IMR-90 (cell line): ENCODE data around the gene LYPD6B. TPM values are rescaled to one million over a fixed set of nuclear protein-coding genes. Genes with fewer than 3 reads are reported as not detected.

ENCODE experiments used
- ATAC-seq: fragments of 200-7000 bp; cut with Tn5 transposase; 2 replicates; pipeline ENCODE4 v1.9.1; 2020; ENCODE audit warnings: low read depth, mild to moderate bottlenecking, moderate library complexity
- BruUV-seq: library from RNA; stranded (reverse); fragments of 400-500 nt; replicated peaks from 2 replicates; lab custom pipeline; 2021; lab: Mats Ljungman, UMichigan
- CTCF ChIA-PET: fragments of 300-600 bp; formaldehyde crosslinking; extraction: SDS; loops from one replicate; lab custom pipeline; 2021; ENCODE audit warnings: antibody characterized with exemption; lab: Yijun Ruan, JAX
- POLR2A ChIA-PET: fragments of 300-600 bp; sonication (Branson Sonifier 250); formaldehyde crosslinking; loops from one replicate; lab custom pipeline; 2022; ENCODE audit warnings: antibody characterized with exemption; ENCODE audit not compliant: unreplicated experiment; lab: Charles Lee
- DNase-seq: peaks from one replicate; pipeline ENCODE4 v3.0.0; 2013
- H2AFZ ChIP-seq: replicated peaks from 2 replicates; pipeline ENCODE3; 2013; ENCODE audit warnings: low read length, mild to moderate bottlenecking; ENCODE audit not compliant: poor library complexity
- H2AK5ac ChIP-seq: 2 replicates; pipeline ENCODE4 v1.6.1; 2013; ENCODE audit warnings: low read depth, low read length, inconsistent platforms
- H2AK9ac ChIP-seq: replicated peaks from 2 replicates; pipeline ENCODE3; 2013; ENCODE audit warnings: mild to moderate bottlenecking, low read depth, low read length, moderate library complexity; ENCODE audit not compliant: poor library complexity
- H2BK120ac ChIP-seq: 2 replicates; pipeline ENCODE4 v1.6.1; 2013; ENCODE audit warnings: low read depth, low read length, inconsistent platforms
- H2BK15ac ChIP-seq: 3 replicates; pipeline ENCODE4 v1.6.1; 2013; ENCODE audit warnings: low read depth, low read length, inconsistent platforms
- H2BK20ac ChIP-seq: 2 replicates; pipeline ENCODE4 v1.6.1; 2013; ENCODE audit warnings: low read depth, mild to moderate bottlenecking, inconsistent platforms, low read length, moderate library complexity
- H2BK5ac ChIP-seq: 2 replicates; pipeline ENCODE4 v1.6.1; 2013; ENCODE audit warnings: mild to moderate bottlenecking, low read depth, low read length, inconsistent platforms; ENCODE audit not compliant: poor library complexity, severe bottlenecking
- H3K14ac ChIP-seq: replicated peaks from 2 replicates; pipeline ENCODE4 v1.6.1; 2013; ENCODE audit warnings: low read depth, low read length, inconsistent platforms
- H3K18ac ChIP-seq: 2 replicates; pipeline ENCODE4 v1.6.1; 2013; ENCODE audit warnings: low read depth, low read length, control low read depth
- H3K23ac ChIP-seq: 2 replicates; pipeline ENCODE4 v1.6.1; 2013; ENCODE audit warnings: low read depth, low read length, inconsistent platforms
- H3K27ac ChIP-seq: 2 replicates; pipeline ENCODE4 v1.5.1; 2013; ENCODE audit warnings: mild to moderate bottlenecking, control low read depth, low read length; ENCODE audit not compliant: insufficient read depth
- H3K27me3 ChIP-seq: 2 replicates; pipeline ENCODE4 v1.6.1; 2013; ENCODE audit warnings: low read length; ENCODE audit not compliant: control insufficient read depth, insufficient read depth
- H3K36me3 ChIP-seq: 2 replicates; pipeline ENCODE4 v1.6.1; 2013; ENCODE audit warnings: low read length, mixed read lengths; ENCODE audit not compliant: control insufficient read depth, insufficient read depth
- H3K4ac ChIP-seq: 2 replicates; pipeline ENCODE4 v1.6.1; 2013; ENCODE audit warnings: low read depth, low read length, inconsistent platforms
- H3K4me1 ChIP-seq: 2 replicates; pipeline ENCODE4 v1.6.1; 2013; ENCODE audit warnings: low read length, mixed read lengths; ENCODE audit not compliant: control insufficient read depth, insufficient read depth
- H3K4me2 ChIP-seq: 2 replicates; pipeline ENCODE4 v1.6.1; 2013; ENCODE audit warnings: low read depth, mild to moderate bottlenecking, control low read depth, low read length, moderate library complexity
- H3K4me3 ChIP-seq: 2 replicates; pipeline ENCODE4 v1.5.1; 2013; ENCODE audit warnings: low read depth, mild to moderate bottlenecking, control low read depth, low read length, moderate library complexity; ENCODE audit not compliant: insufficient read depth
- H3K56ac ChIP-seq: 2 replicates; pipeline ENCODE4 v1.6.1; 2013; ENCODE audit warnings: low read length, inconsistent platforms; ENCODE audit not compliant: insufficient read depth; ENCODE audit errors: extremely low read depth
- H3K79me1 ChIP-seq, 2 experiments: 2 replicates each; pipeline ENCODE4 v1.6.1; 2013; ENCODE audit warnings: low read length in 2 of 2, inconsistent platforms in 1 of 2, low read depth in 1 of 2
- H3K9ac ChIP-seq: 2 replicates; pipeline ENCODE4 v1.6.1; 2013; ENCODE audit warnings: low read depth, low read length, control low read depth
- H3K9me1 ChIP-seq: 2 replicates; pipeline ENCODE4 v1.6.1; 2013; ENCODE audit warnings: low read length, inconsistent platforms; ENCODE audit not compliant: insufficient read depth
- H3K9me3 ChIP-seq: 2 replicates; pipeline ENCODE4 v1.6.1; 2013; ENCODE audit warnings: low read length; ENCODE audit not compliant: control insufficient read depth, insufficient read depth
- H4K20me1 ChIP-seq: 2 replicates; pipeline ENCODE4 v1.6.1; 2013; ENCODE audit warnings: low read length, inconsistent platforms; ENCODE audit not compliant: insufficient read depth
- H4K5ac ChIP-seq: 2 replicates; pipeline ENCODE4 v1.6.1; 2013; ENCODE audit warnings: mild to moderate bottlenecking, low read depth, low read length, control low read depth
- H4K8ac ChIP-seq, 2 experiments: 2 replicates each; pipeline ENCODE4 v1.6.1; 2013; ENCODE audit warnings: low read depth in 2 of 2, low read length in 2 of 2, control low read depth in 1 of 2, inconsistent platforms in 1 of 2
- H4K91ac ChIP-seq: 2 replicates; pipeline ENCODE4 v1.6.1; 2013; ENCODE audit warnings: low read depth, low read length, inconsistent platforms; ENCODE audit not compliant: insufficient read depth
- BHLHE40 ChIP-seq: fragments of 150-350 bp; IDR thresholded peaks from 2 replicates; pipeline ENCODE4 v1.6.1; 2016; ENCODE audit warnings: mild to moderate bottlenecking, low read depth, low read length
- CEBPB ChIP-seq: IDR thresholded peaks from 2 replicates; pipeline ENCODE4 v1.6.1; 2012; ENCODE audit warnings: low read depth, low read length, improper control_type of control experiment
- CHD1 ChIP-seq: IDR thresholded peaks from 2 replicates; pipeline ENCODE4 v1.6.1; 2012; ENCODE audit warnings: low read depth, low read length, improper control_type of control experiment
- ELK1 ChIP-seq: fragments of 150-350 bp; IDR thresholded peaks from 2 replicates; pipeline ENCODE4 v1.6.1; 2016; ENCODE audit warnings: low read depth, mild to moderate bottlenecking, low read length, moderate library complexity, borderline replicate concordance
- MAFK ChIP-seq: IDR thresholded peaks from 2 replicates; pipeline ENCODE4 v1.6.1; 2012; ENCODE audit warnings: low read depth, low read length, improper control_type of control experiment
- MAZ ChIP-seq: IDR thresholded peaks from 2 replicates; pipeline ENCODE4 v1.6.1; 2012; ENCODE audit warnings: low read depth, mild to moderate bottlenecking, low read length, improper control_type of control experiment, moderate library complexity, borderline replicate concordance
- MXI1 ChIP-seq: IDR thresholded peaks from 2 replicates; pipeline ENCODE4 v1.6.1; 2012; ENCODE audit warnings: low read depth, mild to moderate bottlenecking, low read length, moderate library complexity, borderline replicate concordance
- NFE2L2 ChIP-seq: fragments of 150-350 bp; IDR thresholded peaks from 2 replicates; pipeline ENCODE4 v1.6.1; 2016; ENCODE audit warnings: low read depth, mild to moderate bottlenecking, low read length
- RAD21 ChIP-seq: IDR thresholded peaks from 2 replicates; pipeline ENCODE4 v1.6.1; 2012; ENCODE audit warnings: low read length, improper control_type of control experiment
- RCOR1 ChIP-seq: IDR thresholded peaks from 2 replicates; pipeline ENCODE4 v1.6.1; 2012; ENCODE audit warnings: mild to moderate bottlenecking, low read length, improper control_type of control experiment; ENCODE audit not compliant: insufficient replicate concordance
- SMC3 ChIP-seq: fragments of 150-350 bp; IDR thresholded peaks from 2 replicates; pipeline ENCODE4 v1.6.1; 2016; ENCODE audit warnings: low read depth, mild to moderate bottlenecking, antibody characterized with exemption, low read length, moderate library complexity
- USF2 ChIP-seq: fragments of 150-350 bp; IDR thresholded peaks from 2 replicates; pipeline ENCODE4 v1.6.1; 2017; ENCODE audit warnings: mild to moderate bottlenecking, antibody characterized with exemption, low read length, low read depth
- WGBS, 2 experiments: methylation state at CpG; one replicate each; pipeline versions ENCODE4 v1.1.5 to v1.1.7; 2013; ENCODE audit warnings: missing lambda C conversion rate in 2 of 2; ENCODE audit not compliant: insufficient read length in 1 of 2; ENCODE audit errors: extremely low coverage in 2 of 2; 5-methylcytosine and 5-hydroxymethylcytosine counted together
- dilution Hi-C: fragments of 300-500 bp; cut with HindIII; formaldehyde crosslinking; loops from one replicate; pipeline ENCODE4 v1.14.3; 2018; ENCODE audit warnings: low sequenced_read_pairs; ENCODE audit not compliant: unreplicated experiment
- in situ Hi-C: fragments of 300-500 bp; cut with MboI; formaldehyde crosslinking; loops from 3 replicates; pipeline ENCODE4 v1.14.3; 2019; ENCODE audit warnings: low sequenced_read_pairs, inconsistent platforms, mixed read lengths
- intact Hi-C: fragments of 100-400 bp; cut with micrococcal nuclease; formaldehyde crosslinking; loops from 2 replicates; pipeline ENCODE4 v1.10.0; 2022
- polyA plus RNA-seq, 3 experiments: library from polyadenylated mRNA; depleted of rRNA; stranded (reverse); fragments of >200 nt; gene quantifications; 2 replicates each; pipeline ENCODE4 v1.2.3, GENCODE V29; 2012; ENCODE audit warnings: low replicate concordance in 1 of 3
- total RNA-seq: library from RNA; depleted of rRNA; stranded (reverse); fragments of >200 nt; gene quantifications from 2 replicates; pipeline ENCODE4 v1.2.3, GENCODE V29; 2012

Gene LYPD6B
- total and polyA plus RNA-seq, 2 of the 4 experiments (the other 2 are of a cell fraction), result 0.05 TPM; not detected in 1

GRCh38 chr2:149037851-149038250, 648 bp upstream of the LYPD6B start:
- POLR2A ChIA-PET, result no interaction called here

More at GRCh38 chr2:149037851-149038250, 648 bp upstream of the LYPD6B start:
- Histone ChIP-seq H3K79me1 (no peaks in the 10 kb centered on the region), H2AK9ac (no peak overlapping the region), H3K4ac (no peak overlapping the region), H3K4me1 (no peaks in the 10 kb centered on the region), H4K91ac (no peak overlapping the region), H2AFZ (no peak overlapping the region), H3K23ac (no peak overlapping the region), H2BK120ac (no peak overlapping the region), H3K9ac (no peak overlapping the region), H3K27me3 (peaks cover 37% of the 10 kb centered on the region), H3K56ac (no peak overlapping the region), H3K18ac (no peak overlapping the region), H2AK5ac (no peak overlapping the region), H4K20me1 (no peaks in the 10 kb centered on the region), H4K5ac (no peak overlapping the region), H3K27ac (no peak overlapping the region), H3K4me2 (no peak overlapping the region), H3K9me1 (no peaks in the 10 kb centered on the region), H2BK20ac (no peak overlapping the region), H2BK5ac (no peak overlapping the region), H3K36me3 (no peaks in the 10 kb centered on the region), H3K9me3 (no peaks in the 10 kb centered on the region), H4K8ac (no peak overlapping the region), H3K4me3 (no peak overlapping the region), H3K14ac (no peak overlapping the region), H2BK15ac (no peak overlapping the region)
- 75% methylated on average over 2 of the region's 8 CpGs; no CpG with 5 or more reads in 1 of the 2 experiments for WGBS, 2 experiments
- CTCF ChIA-PET, result interaction anchor here (0.6 kb wide), 1 partner anchor 594 kb away, joined by 3 read pairs; no protein-coding TSS in a partner anchor
- intact Hi-C loops (no loop called here), in situ Hi-C loops (no loop called here), dilution Hi-C loops (no loop called here)
- no peak for DNase-seq
- no TSS peak for BruUV-seq
- TF ChIP-seq RAD21 (no peak), BHLHE40 (no peak), CEBPB (no peak), MXI1 (no peak), RCOR1 (no peak), MAZ (no peak), MAFK (no peak), ELK1 (no peak), SMC3 (no peak), USF2 (no peak), NFE2L2 (no peak), CHD1 (no peak)
- ATAC-seq, result no peak
